ENCODE results near the gene RAET1L.

DNA sequence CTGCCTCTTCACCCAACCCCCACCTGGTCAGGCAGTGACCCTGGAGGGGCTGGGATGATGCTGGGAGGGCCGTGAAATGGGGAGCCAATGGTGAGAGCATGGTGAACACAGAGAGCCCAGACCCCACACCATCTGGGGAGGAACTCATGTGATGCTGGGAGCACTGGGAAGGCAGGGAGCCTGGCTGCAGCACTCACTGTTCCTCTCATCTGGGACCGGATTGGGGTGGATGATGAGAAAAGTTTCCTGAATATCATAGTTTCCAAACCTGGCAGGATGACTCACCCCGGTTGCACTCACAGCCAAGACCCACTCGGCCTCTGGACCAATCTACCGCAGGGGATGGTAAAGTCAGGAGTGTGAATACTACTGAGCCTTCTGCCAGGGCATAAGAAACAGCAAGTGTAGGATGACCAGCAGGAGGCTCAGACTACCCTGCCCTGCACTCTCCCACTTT lies 39.8 kb downstream of the RAET1L start:
- TF ChIP-seq MXD4 (CRISPR knock-in tag; IDR thresholded peaks at IDR 0.05; ENCODE audit: borderline replicate concordance) (no peak), IRF2 (CRISPR knock-in tag; IDR thresholded peaks at IDR 0.05; ENCODE audit: borderline replicate concordance, low read depth) (no peak)
- TF ChIP-seq, protein P1, sequence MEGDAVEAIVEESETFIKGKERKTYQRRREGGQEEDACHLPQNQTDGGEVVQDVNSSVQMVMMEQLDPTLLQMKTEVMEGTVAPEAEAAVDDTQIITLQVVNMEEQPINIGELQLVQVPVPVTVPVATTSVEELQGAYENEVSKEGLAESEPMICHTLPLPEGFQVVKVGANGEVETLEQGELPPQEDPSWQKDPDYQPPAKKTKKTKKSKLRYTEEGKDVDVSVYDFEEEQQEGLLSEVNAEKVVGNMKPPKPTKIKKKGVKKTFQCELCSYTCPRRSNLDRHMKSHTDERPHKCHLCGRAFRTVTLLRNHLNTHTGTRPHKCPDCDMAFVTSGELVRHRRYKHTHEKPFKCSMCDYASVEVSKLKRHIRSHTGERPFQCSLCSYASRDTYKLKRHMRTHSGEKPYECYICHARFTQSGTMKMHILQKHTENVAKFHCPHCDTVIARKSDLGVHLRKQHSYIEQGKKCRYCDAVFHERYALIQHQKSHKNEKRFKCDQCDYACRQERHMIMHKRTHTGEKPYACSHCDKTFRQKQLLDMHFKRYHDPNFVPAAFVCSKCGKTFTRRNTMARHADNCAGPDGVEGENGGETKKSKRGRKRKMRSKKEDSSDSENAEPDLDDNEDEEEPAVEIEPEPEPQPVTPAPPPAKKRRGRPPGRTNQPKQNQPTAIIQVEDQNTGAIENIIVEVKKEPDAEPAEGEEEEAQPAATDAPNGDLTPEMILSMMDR (IDR thresholded peaks at IDR 0.05) = no peak
- TF ChIP-seq, protein P2, sequence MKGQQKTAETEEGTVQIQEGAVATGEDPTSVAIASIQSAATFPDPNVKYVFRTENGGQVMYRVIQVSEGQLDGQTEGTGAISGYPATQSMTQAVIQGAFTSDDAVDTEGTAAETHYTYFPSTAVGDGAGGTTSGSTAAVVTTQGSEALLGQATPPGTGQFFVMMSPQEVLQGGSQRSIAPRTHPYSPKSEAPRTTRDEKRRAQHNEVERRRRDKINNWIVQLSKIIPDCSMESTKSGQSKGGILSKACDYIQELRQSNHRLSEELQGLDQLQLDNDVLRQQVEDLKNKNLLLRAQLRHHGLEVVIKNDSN (CRISPR knock-in tag; IDR thresholded peaks at IDR 0.05) = no peak
- TF ChIP-seq, protein P3, sequence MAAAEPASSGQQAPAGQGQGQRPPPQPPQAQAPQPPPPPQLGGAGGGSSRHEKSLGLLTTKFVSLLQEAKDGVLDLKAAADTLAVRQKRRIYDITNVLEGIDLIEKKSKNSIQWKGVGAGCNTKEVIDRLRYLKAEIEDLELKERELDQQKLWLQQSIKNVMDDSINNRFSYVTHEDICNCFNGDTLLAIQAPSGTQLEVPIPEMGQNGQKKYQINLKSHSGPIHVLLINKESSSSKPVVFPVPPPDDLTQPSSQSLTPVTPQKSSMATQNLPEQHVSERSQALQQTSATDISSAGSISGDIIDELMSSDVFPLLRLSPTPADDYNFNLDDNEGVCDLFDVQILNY (CRISPR knock-in tag; IDR thresholded peaks at IDR 0.05) = no peak
- TF ChIP-seq, protein P4, sequence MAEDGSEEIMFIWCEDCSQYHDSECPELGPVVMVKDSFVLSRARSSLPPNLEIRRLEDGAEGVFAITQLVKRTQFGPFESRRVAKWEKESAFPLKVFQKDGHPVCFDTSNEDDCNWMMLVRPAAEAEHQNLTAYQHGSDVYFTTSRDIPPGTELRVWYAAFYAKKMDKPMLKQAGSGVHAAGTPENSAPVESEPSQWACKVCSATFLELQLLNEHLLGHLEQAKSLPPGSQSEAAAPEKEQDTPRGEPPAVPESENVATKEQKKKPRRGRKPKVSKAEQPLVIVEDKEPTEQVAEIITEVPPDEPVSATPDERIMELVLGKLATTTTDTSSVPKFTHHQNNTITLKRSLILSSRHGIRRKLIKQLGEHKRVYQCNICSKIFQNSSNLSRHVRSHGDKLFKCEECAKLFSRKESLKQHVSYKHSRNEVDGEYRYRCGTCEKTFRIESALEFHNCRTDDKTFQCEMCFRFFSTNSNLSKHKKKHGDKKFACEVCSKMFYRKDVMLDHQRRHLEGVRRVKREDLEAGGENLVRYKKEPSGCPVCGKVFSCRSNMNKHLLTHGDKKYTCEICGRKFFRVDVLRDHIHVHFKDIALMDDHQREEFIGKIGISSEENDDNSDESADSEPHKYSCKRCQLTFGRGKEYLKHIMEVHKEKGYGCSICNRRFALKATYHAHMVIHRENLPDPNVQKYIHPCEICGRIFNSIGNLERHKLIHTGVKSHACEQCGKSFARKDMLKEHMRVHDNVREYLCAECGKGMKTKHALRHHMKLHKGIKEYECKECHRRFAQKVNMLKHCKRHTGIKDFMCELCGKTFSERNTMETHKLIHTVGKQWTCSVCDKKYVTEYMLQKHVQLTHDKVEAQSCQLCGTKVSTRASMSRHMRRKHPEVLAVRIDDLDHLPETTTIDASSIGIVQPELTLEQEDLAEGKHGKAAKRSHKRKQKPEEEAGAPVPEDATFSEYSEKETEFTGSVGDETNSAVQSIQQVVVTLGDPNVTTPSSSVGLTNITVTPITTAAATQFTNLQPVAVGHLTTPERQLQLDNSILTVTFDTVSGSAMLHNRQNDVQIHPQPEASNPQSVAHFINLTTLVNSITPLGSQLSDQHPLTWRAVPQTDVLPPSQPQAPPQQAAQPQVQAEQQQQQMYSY (CRISPR knock-in tag; IDR thresholded peaks at IDR 0.05) = no peak

Measured in WTC11 (cell line).